ENCODE measurements around the gene TSHZ2. TPM values are rescaled to one million over a fixed set of nuclear protein-coding genes. Genes with fewer than 3 reads are reported as not detected.

TSHZ2 gene
- total RNA-seq, 1 experiment from 2014 or later, result 0.20 TPM

- Mint-ChIP-seq H3K4me1 (peaks cover 25% of the 10 kb centered on the region), H3K4me3 (no peak overlapping the region), H3K36me3 (no peaks in the 10 kb centered on the region), H3K27me3 (ENCODE audit: low read depth) (no peaks in the 10 kb centered on the region; the same call in 1 of the 2 replicates), H3K27ac (no peak overlapping the region), H3K9me3 (peaks cover 8% of the 10 kb centered on the region)
- CTCF ChIA-PET, result no interaction called here
- POLR2A ChIA-PET, result no interaction called here
- DNase-seq (ENCODE audit: low spot score) (no peak), ATAC-seq (no peak)
- TF ChIP-seq ETV6 (CRISPR knock-in tag; IDR thresholded peaks at IDR 0.05), result no peak
- TF ChIP-seq FOXP4 (CRISPR knock-in tag; IDR thresholded peaks at IDR 0.05), result no peak
- TF ChIP-seq, protein P1, sequence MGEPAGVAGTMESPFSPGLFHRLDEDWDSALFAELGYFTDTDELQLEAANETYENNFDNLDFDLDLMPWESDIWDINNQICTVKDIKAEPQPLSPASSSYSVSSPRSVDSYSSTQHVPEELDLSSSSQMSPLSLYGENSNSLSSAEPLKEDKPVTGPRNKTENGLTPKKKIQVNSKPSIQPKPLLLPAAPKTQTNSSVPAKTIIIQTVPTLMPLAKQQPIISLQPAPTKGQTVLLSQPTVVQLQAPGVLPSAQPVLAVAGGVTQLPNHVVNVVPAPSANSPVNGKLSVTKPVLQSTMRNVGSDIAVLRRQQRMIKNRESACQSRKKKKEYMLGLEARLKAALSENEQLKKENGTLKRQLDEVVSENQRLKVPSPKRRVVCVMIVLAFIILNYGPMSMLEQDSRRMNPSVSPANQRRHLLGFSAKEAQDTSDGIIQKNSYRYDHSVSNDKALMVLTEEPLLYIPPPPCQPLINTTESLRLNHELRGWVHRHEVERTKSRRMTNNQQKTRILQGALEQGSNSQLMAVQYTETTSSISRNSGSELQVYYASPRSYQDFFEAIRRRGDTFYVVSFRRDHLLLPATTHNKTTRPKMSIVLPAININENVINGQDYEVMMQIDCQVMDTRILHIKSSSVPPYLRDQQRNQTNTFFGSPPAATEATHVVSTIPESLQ (CRISPR knock-in tag; IDR thresholded peaks at IDR 0.05), result no peak
- no peak for TF ChIP-seq NFE2L1 (CRISPR knock-in tag; IDR thresholded peaks at IDR 0.05)
- TF ChIP-seq FOXJ3 (CRISPR knock-in tag; IDR thresholded peaks at IDR 0.05; ENCODE audit: borderline replicate concordance), result no peak
- no peak for TF ChIP-seq TP53 (CRISPR knock-in tag; IDR thresholded peaks at IDR 0.05)
- TF ChIP-seq ZNF281 (CRISPR knock-in tag; IDR thresholded peaks at IDR 0.05), result no peak
- no peak for TF ChIP-seq ZNF532 (CRISPR knock-in tag; IDR thresholded peaks at IDR 0.05; ENCODE audit: borderline replicate concordance)
Observed at GRCh38 chr20:53100476-53100911, 128.3 kb downstream of the TSHZ2 start.

DNA sequence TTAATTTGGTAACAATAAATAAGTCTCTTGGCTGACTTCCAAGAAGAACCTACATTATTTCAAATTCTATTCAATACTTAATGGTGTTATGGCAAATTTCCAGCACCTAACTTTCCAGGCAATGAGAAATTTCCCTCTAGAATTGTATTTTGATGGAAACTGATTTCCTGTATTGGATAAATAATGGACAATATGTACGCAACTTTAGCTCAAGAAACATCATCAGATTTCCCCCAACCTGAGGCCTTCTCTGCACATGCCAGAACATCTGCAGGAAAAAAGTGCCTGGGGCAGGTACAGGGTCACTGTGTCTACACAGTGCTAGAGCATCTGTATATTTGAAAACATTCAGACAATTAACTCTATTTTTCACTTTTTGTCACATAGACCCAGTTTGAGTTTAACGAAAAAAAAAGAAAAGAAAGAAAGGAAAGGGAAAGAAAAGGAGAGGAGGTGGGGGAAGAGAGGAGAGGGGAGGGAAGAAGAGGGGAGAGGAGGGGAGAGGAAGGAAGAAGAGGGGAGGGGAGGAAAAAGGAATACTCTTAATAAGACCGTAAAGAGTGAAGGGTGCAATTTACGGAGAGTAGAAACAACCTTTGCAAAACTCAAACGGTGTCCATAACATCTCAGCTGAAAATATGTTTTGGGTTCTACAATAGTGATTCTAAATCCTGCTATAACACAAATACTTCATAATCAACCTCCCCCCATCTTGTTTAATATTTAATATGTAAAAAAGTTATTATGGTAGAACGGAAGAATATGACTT, 130.0 kb downstream of the TSHZ2 start:
- H3K4me1 Mint-ChIP-seq, result peaks cover 25% of the 10 kb centered on the region
- ChIA-PET CTCF (no interaction called here), POLR2A (no interaction called here)
- ATAC-seq (no peak), DNase-seq (ENCODE audit: low spot score) (no peak)
- no peaks in the 10 kb centered on the region; the same call in 1 of the 2 replicates for H3K27me3 Mint-ChIP-seq (ENCODE audit: low read depth)
- H3K36me3 Mint-ChIP-seq, result no peaks in the 10 kb centered on the region
- H3K4me3 Mint-ChIP-seq, result no peak overlapping the region
- H3K9me3 Mint-ChIP-seq, result peaks cover 8% of the 10 kb centered on the region
- H3K27ac Mint-ChIP-seq, result no peak overlapping the region
- no peak for TF ChIP-seq NR2C2 (CRISPR knock-in tag; IDR thresholded peaks at IDR 0.05)
- no peak for TF ChIP-seq SP1 (CRISPR knock-in tag; conservative IDR thresholded peaks at IDR 0.05)
- no peak for TF ChIP-seq FOXJ3 (CRISPR knock-in tag; IDR thresholded peaks at IDR 0.05; ENCODE audit: borderline replicate concordance)
- TF ChIP-seq PRRX2 (CRISPR knock-in tag; IDR thresholded peaks at IDR 0.05), result no peak
- no peak for TF ChIP-seq ZNF396 (CRISPR knock-in tag; IDR thresholded peaks at IDR 0.05; ENCODE audit: borderline replicate concordance)
- no peak for TF ChIP-seq HMGA2 (CRISPR knock-in tag; IDR thresholded peaks at IDR 0.05)
- TF ChIP-seq STAT6 (CRISPR knock-in tag; conservative IDR thresholded peaks at IDR 0.05; ENCODE audit: low read depth), result no peak
- TF ChIP-seq TP53 (CRISPR knock-in tag; IDR thresholded peaks at IDR 0.05), result no peak
- no peak for TF ChIP-seq PREB (CRISPR knock-in tag; IDR thresholded peaks at IDR 0.05; ENCODE audit: borderline replicate concordance)
- TF ChIP-seq RELA (CRISPR knock-in tag; IDR thresholded peaks at IDR 0.05; ENCODE audit: borderline replicate concordance), result no peak
- no peak for TF ChIP-seq OVOL2 (CRISPR knock-in tag; IDR thresholded peaks at IDR 0.05; ENCODE audit: borderline replicate concordance)
- TF ChIP-seq ZNF263 (CRISPR knock-in tag; IDR thresholded peaks at IDR 0.05; ENCODE audit: low read depth), result no peak

Measured in WTC11 (cell line).